Trophoblast cell (in vitro differentiated cells and primary cell): ENCODE measurements around the gene DUSP3.

Source experiments
- DNase-seq, 2 donors: peaks; one replicate each; pipeline ENCODE4 v3.0.0-alpha.2; 2016
- H2AFZ ChIP-seq: 2 replicates; pipeline ENCODE4 v1.6.1; 2013; ENCODE audit warnings: low read length, moderate library complexity, mild to moderate bottlenecking; ENCODE audit not compliant: insufficient read depth, poor library complexity
- H2AK5ac ChIP-seq: 2 replicates; pipeline ENCODE4 v1.6.1; 2013; ENCODE audit warnings: mild to moderate bottlenecking, low read length
- H2BK120ac ChIP-seq: 2 replicates; pipeline ENCODE4 v1.6.1; 2013; ENCODE audit warnings: low read length, mild to moderate bottlenecking, moderate library complexity; ENCODE audit not compliant: insufficient read depth, poor library complexity
- H2BK12ac ChIP-seq: 2 replicates; pipeline ENCODE4 v1.6.1; 2013; ENCODE audit warnings: mild to moderate bottlenecking, low read length, moderate library complexity
- H2BK5ac ChIP-seq: 2 replicates; pipeline ENCODE4 v1.6.1; 2013; ENCODE audit warnings: low read length, low read depth, moderate library complexity, mild to moderate bottlenecking; ENCODE audit not compliant: poor library complexity
- H3K14ac ChIP-seq: 2 replicates; pipeline ENCODE4 v1.6.1; 2013; ENCODE audit warnings: mild to moderate bottlenecking, low read length
- H3K18ac ChIP-seq: 2 replicates; pipeline ENCODE4 v1.6.1; 2013; ENCODE audit warnings: mild to moderate bottlenecking, low read length
- H3K23ac ChIP-seq: 2 replicates; pipeline ENCODE4 v1.6.1; 2013; ENCODE audit warnings: low read length
- H3K27ac ChIP-seq: 2 replicates; pipeline ENCODE4 v1.5.1; 2013; ENCODE audit warnings: low read depth, mild to moderate bottlenecking, inconsistent platforms, low read length, moderate library complexity
- H3K27me3 ChIP-seq: 2 replicates; pipeline ENCODE4 v1.6.1; 2013; ENCODE audit warnings: inconsistent platforms, mild to moderate bottlenecking, low read length, moderate library complexity; ENCODE audit not compliant: insufficient read depth
- H3K36me3 ChIP-seq, 2 experiments: 1 replicate in 1 of 2; 2 replicates in 1 of 2; pipeline ENCODE4 v1.6.1; 2013; ENCODE audit warnings: low read length in 2 of 2, mild to moderate bottlenecking in 2 of 2, moderate library complexity in 1 of 2; ENCODE audit not compliant: insufficient read depth in 2 of 2, control insufficient read depth in 1 of 2
- H3K4ac ChIP-seq: 2 replicates; pipeline ENCODE4 v1.6.1; 2013; ENCODE audit warnings: low read depth, mild to moderate bottlenecking, low read length, moderate library complexity
- H3K4me1 ChIP-seq, 2 experiments: 1 replicate in 1 of 2; 2 replicates in 1 of 2; pipeline ENCODE4 v1.6.1; 2013; ENCODE audit warnings: low read length in 2 of 2, mild to moderate bottlenecking in 2 of 2, moderate library complexity in 1 of 2; ENCODE audit not compliant: insufficient read depth in 2 of 2, control insufficient read depth in 1 of 2
- H3K4me2 ChIP-seq: 2 replicates; pipeline ENCODE4 v1.6.1; 2013; ENCODE audit warnings: inconsistent platforms, mild to moderate bottlenecking, low read length, moderate library complexity
- H3K4me3 ChIP-seq: 2 replicates; pipeline ENCODE4 v1.5.1; 2013; ENCODE audit warnings: mild to moderate bottlenecking, low read depth, low read length, inconsistent platforms
- H3K79me1 ChIP-seq: one replicate; pipeline ENCODE4 v1.6.1; 2013; ENCODE audit warnings: low read length
- H3K79me2 ChIP-seq: 2 replicates; pipeline ENCODE4 v1.6.1; 2013; ENCODE audit warnings: low read length, mild to moderate bottlenecking; ENCODE audit not compliant: control insufficient read depth, insufficient read depth, poor library complexity
- H3K9ac ChIP-seq: 2 replicates; pipeline ENCODE4 v1.6.1; 2013; ENCODE audit warnings: mild to moderate bottlenecking, low read length
- H3K9me3 ChIP-seq: 2 replicates; pipeline ENCODE4 v1.6.1; 2013; ENCODE audit warnings: low read depth, mild to moderate bottlenecking, control low read depth, inconsistent platforms, low read length; ENCODE audit not compliant: insufficient read depth
- H4K12ac ChIP-seq: 2 replicates; pipeline ENCODE4 v1.6.1; 2013; ENCODE audit warnings: low read depth, mild to moderate bottlenecking, low read length, moderate library complexity
- H4K8ac ChIP-seq: 2 replicates; pipeline ENCODE4 v1.6.1; 2013; ENCODE audit warnings: low read depth, mild to moderate bottlenecking, low read length, moderate library complexity
- H4K91ac ChIP-seq: one replicate; pipeline ENCODE4 v1.6.1; 2013; ENCODE audit warnings: low read depth, mild to moderate bottlenecking, low read length, moderate library complexity
- WGBS: extraction: QIAGEN DNeasy Blood & Tissue Kit; methylation state at CpG from one replicate; pipeline ENCODE4 v1.1.7; 2013; ENCODE audit warnings: missing lambda C conversion rate; ENCODE audit not compliant: insufficient read length, insufficient coverage; ENCODE audit errors: extremely low coverage; 5-methylcytosine and 5-hydroxymethylcytosine counted together

Gene DUSP3

GRCh38 chr17:43817826-43818225 is 39.0 kb upstream of the DUSP3 start:
- H3K79me1 ChIP-seq = no peaks in the 10 kb centered on the region
- H4K12ac ChIP-seq = no peak overlapping the region
- H3K36me3 ChIP-seq = no peaks in the 10 kb centered on the region
- no peak overlapping the region for H3K18ac ChIP-seq
- WGBS = no CpG with 5 or more reads among the region's 9 CpGs
- no peaks in the 10 kb centered on the region for H3K27me3 ChIP-seq
- no peaks in the 10 kb centered on the region for H3K4me1 ChIP-seq
- H2BK5ac ChIP-seq = no peak overlapping the region
- H2BK120ac ChIP-seq = no peak overlapping the region
- H3K9me3 ChIP-seq = peaks cover 1% of the 10 kb centered on the region
- no peak overlapping the region for H3K14ac ChIP-seq
- H3K4me3 ChIP-seq = no peak overlapping the region
- no peak overlapping the region for H3K9ac ChIP-seq
- no peak for DNase-seq
- no peak overlapping the region for H3K23ac ChIP-seq
- H3K27ac ChIP-seq = no peak overlapping the region
- H3K4ac ChIP-seq = no peak overlapping the region
- no peak overlapping the region for H2AK5ac ChIP-seq
- no peak overlapping the region for H2BK12ac ChIP-seq
- H4K91ac ChIP-seq = no peak overlapping the region
- H2AFZ ChIP-seq = no peak overlapping the region
- no peak overlapping the region for H3K4me2 ChIP-seq
- H3K79me2 ChIP-seq = no peaks in the 10 kb centered on the region
- no peak overlapping the region for H4K8ac ChIP-seq

GRCh38 chr17:43816336-43817320 is 37.9 kb upstream of the DUSP3 start:
- Histone ChIP-seq H2AFZ (no peak overlapping the region), H3K18ac (no peak overlapping the region), H3K4me2 (no peak overlapping the region), H3K14ac (no peak overlapping the region), H4K12ac (no peak overlapping the region), H2BK120ac (no peak overlapping the region), H3K27ac (no peak overlapping the region), H3K36me3 (no peaks in the 10 kb centered on the region), H2BK12ac (no peak overlapping the region), H4K91ac (no peak overlapping the region), H3K79me1 (no peaks in the 10 kb centered on the region), H3K9ac (no peak overlapping the region), H3K4ac (no peak overlapping the region), H3K4me1 (no peaks in the 10 kb centered on the region), H3K79me2 (no peaks in the 10 kb centered on the region), H3K27me3 (no peaks in the 10 kb centered on the region), H2BK5ac (no peak overlapping the region), H3K9me3 (peaks cover 1% of the 10 kb centered on the region), H4K8ac (no peak overlapping the region), H3K23ac (no peak overlapping the region), H2AK5ac (no peak overlapping the region), H3K4me3 (no peak overlapping the region)
- WGBS = no CpG with 5 or more reads among the region's 24 CpGs
- DNase-seq = no peak

GRCh38 chr17:43814714-43815113 is 35.9 kb upstream of the DUSP3 start:
- H2BK120ac ChIP-seq = no peak overlapping the region
- no peak overlapping the region for H4K91ac ChIP-seq
- H3K14ac ChIP-seq = no peak overlapping the region
- H4K8ac ChIP-seq = no peak overlapping the region
- H2AFZ ChIP-seq = no peak overlapping the region
- DNase-seq = peak in 1 of 2 donors; percentile 69
- no peak overlapping the region for H4K12ac ChIP-seq
- H3K23ac ChIP-seq = no peak overlapping the region
- no peaks in the 10 kb centered on the region for H3K27me3 ChIP-seq
- H3K79me1 ChIP-seq = no peaks in the 10 kb centered on the region
- H3K27ac ChIP-seq = no peak overlapping the region
- no peak overlapping the region for H2BK12ac ChIP-seq
- H3K4ac ChIP-seq = no peak overlapping the region
- H3K36me3 ChIP-seq = no peaks in the 10 kb centered on the region
- H3K4me1 ChIP-seq = no peaks in the 10 kb centered on the region
- H2AK5ac ChIP-seq = no peak overlapping the region
- H2BK5ac ChIP-seq = no peak overlapping the region
- H3K4me3 ChIP-seq = no peak overlapping the region
- H3K18ac ChIP-seq = no peak overlapping the region
- peaks cover 1% of the 10 kb centered on the region for H3K9me3 ChIP-seq
- no peaks in the 10 kb centered on the region for H3K79me2 ChIP-seq
- H3K9ac ChIP-seq = no peak overlapping the region
- no CpG with 5 or more reads among the region's 1 CpG for WGBS
- no peak overlapping the region for H3K4me2 ChIP-seq

DNA sequence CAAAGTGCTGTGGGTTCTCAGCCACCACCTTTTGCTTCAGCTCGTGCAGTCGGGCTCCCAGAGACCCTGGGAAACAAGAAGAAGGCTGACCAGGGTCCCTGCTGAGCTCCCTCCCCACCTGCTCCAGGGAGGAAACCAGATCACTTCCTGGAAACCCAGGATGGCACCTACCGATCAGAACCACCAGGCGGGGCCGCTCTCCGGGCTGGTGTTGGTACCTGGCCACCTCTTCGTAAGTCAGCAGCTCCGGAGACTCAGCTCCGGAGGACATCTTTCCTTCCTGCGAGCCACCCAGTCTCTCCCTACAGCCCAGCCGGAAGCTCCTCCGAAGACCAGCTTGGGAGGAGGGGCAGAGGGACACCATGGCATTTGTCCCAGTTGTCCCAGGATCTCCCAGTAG is 35.2 kb upstream of the DUSP3 start:
- no peak overlapping the region for H3K9ac ChIP-seq
- no peak overlapping the region for H3K14ac ChIP-seq
- H2AK5ac ChIP-seq = no peak overlapping the region
- H2BK12ac ChIP-seq = no peak overlapping the region
- no CpG with 5 or more reads among the region's 12 CpGs for WGBS
- H3K27me3 ChIP-seq = no peaks in the 10 kb centered on the region
- no peak overlapping the region for H3K4ac ChIP-seq
- DNase-seq = no peak
- H2BK5ac ChIP-seq = no peak overlapping the region
- peaks cover 1% of the 10 kb centered on the region for H3K9me3 ChIP-seq
- H4K12ac ChIP-seq = no peak overlapping the region
- no peaks in the 10 kb centered on the region for H3K79me2 ChIP-seq
- H3K4me3 ChIP-seq = no peak overlapping the region
- H4K8ac ChIP-seq = no peak overlapping the region
- no peaks in the 10 kb centered on the region for H3K4me1 ChIP-seq
- no peak overlapping the region for H3K18ac ChIP-seq
- no peaks in the 10 kb centered on the region for H3K36me3 ChIP-seq
- H3K27ac ChIP-seq = no peak overlapping the region
- no peak overlapping the region for H3K23ac ChIP-seq
- H2BK120ac ChIP-seq = no peak overlapping the region
- no peaks in the 10 kb centered on the region for H3K79me1 ChIP-seq
- H3K4me2 ChIP-seq = no peak overlapping the region
- H4K91ac ChIP-seq = no peak overlapping the region
- H2AFZ ChIP-seq = no peak overlapping the region
